Stomach (tissue), 4 donors: ENCODE data around the gene CCND3.

ENCODE experiments used
- EP300 ChIP-seq: sonication (generic); formaldehyde crosslinking; IDR thresholded peaks from one replicate; pipeline ENCODE4 v1.6.1; 2017; ENCODE audit warnings: antibody characterized with exemption
- POLR2A ChIP-seq, 4 donors: fragments of 450-650 bp; IDR thresholded peaks; one replicate each; pipeline ENCODE4 v1.6.1; 2016; ENCODE audit warnings: antibody characterized with exemption in 4 of 4, control low read depth in 2 of 4, mild to moderate bottlenecking in 1 of 4, moderate library complexity in 1 of 4
- TF ChIP-seq, protein P1 (sequence below), 7 experiments: fragments of 450-650 bp in 4 of 7; fragments of 200-600 bp in 3 of 7; sonication (generic) in 3 of 7; IDR thresholded peaks; one replicate each; pipeline ENCODE4 v1.5.1; 2016 to 2019; ENCODE audit warnings: antibody characterized with exemption in 7 of 7, control low read depth in 2 of 7, mild to moderate bottlenecking in 1 of 7

DNA sequence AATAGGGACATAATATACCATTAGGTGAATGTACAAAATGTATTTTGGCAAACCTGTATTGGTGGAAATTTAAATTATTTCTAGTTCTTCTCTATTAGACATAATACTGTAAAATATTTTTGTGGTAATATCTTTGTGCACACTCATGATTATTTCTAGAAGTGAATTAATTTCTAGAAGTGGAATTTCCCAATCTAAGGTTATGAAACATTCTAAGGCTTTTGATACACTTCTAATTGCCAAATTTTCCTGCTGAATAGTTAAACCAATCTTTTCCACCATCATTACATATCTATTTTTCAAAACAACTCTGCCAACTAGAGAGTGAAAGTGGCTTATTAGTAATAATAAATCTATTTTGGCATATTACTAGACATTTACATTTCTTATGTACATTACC is 1.8 kb upstream of the CCND3 start:
- TF ChIP-seq, protein P1, sequence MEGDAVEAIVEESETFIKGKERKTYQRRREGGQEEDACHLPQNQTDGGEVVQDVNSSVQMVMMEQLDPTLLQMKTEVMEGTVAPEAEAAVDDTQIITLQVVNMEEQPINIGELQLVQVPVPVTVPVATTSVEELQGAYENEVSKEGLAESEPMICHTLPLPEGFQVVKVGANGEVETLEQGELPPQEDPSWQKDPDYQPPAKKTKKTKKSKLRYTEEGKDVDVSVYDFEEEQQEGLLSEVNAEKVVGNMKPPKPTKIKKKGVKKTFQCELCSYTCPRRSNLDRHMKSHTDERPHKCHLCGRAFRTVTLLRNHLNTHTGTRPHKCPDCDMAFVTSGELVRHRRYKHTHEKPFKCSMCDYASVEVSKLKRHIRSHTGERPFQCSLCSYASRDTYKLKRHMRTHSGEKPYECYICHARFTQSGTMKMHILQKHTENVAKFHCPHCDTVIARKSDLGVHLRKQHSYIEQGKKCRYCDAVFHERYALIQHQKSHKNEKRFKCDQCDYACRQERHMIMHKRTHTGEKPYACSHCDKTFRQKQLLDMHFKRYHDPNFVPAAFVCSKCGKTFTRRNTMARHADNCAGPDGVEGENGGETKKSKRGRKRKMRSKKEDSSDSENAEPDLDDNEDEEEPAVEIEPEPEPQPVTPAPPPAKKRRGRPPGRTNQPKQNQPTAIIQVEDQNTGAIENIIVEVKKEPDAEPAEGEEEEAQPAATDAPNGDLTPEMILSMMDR (IDR thresholded peaks at IDR 0.05) = no peak
- no peak for TF ChIP-seq POLR2A (IDR thresholded peaks at IDR 0.05)
- no peak for TF ChIP-seq EP300
